Endothelial cell of umbilical vein (primary cell): ENCODE data around the gene ATRNL1. TPM values are rescaled to one million over a fixed set of nuclear protein-coding genes. Genes with fewer than 3 reads are reported as not detected.
A peak's percentile ranks its signal among the peaks of the same experiment; 100 is the strongest.

ENCODE experiments used
- BruUV-seq: library from RNA; stranded (reverse); fragments of 400-500 nt; replicated peaks from 2 replicates; lab custom pipeline; 2021; lab: Mats Ljungman, UMichigan
- CTCF ChIA-PET: fragments of 300-600, 350-600 bp; sonication (Branson Sonifier 250); formaldehyde crosslinking; loops from one replicate; lab custom pipeline; 2021; ENCODE audit warnings: antibody characterized with exemption, inconsistent platforms; lab: Charles Lee
- POLR2A ChIA-PET: fragments of 300-600, 350-600 bp; sonication (Branson Sonifier 250); formaldehyde crosslinking; loops from one replicate; lab custom pipeline; 2021; ENCODE audit warnings: antibody characterized with exemption, inconsistent platforms; lab: Charles Lee
- DNase-seq: peaks from one replicate; pipeline ENCODE4 v3.0.0-alpha.2; 2011; ENCODE audit warnings: low read depth, low spot score
- FAIRE-seq: peaks from 2 replicates; lab custom pipeline; 2011; peaks lifted over from hg19 to GRCh38; lab: Jason Lieb, UNC
- H2AFZ ChIP-seq: 2 replicates; pipeline ENCODE4 v1.6.0; 2012; ENCODE audit warnings: low read depth, low read length, control low read depth, inconsistent platforms
- H3K27ac ChIP-seq: 2 replicates; pipeline ENCODE4 v1.5.1; 2011; ENCODE audit warnings: low read depth, mild to moderate bottlenecking, control low read depth, low read length, moderate library complexity; ENCODE audit not compliant: insufficient read depth
- H3K27me3 ChIP-seq, 2 experiments: 2 replicates each; pipeline versions ENCODE4 v1.6.0 to v1.6.1; 2011; ENCODE audit warnings: low read length in 2 of 2, mixed read lengths in 1 of 2; ENCODE audit not compliant: control insufficient read depth in 2 of 2, insufficient read depth in 2 of 2
- H3K36me3 ChIP-seq, 2 experiments: 2 replicates in 1 of 2; 3 replicates in 1 of 2; pipeline ENCODE4 v1.5.1; 2011; ENCODE audit warnings: low read length in 2 of 2, mild to moderate bottlenecking in 1 of 2, moderate library complexity in 1 of 2; ENCODE audit not compliant: control insufficient read depth in 2 of 2, insufficient read depth in 2 of 2; ENCODE audit errors: extremely low read depth in 1 of 2
- H3K4me1 ChIP-seq: 3 replicates; pipeline ENCODE4 v1.5.1; 2011; ENCODE audit warnings: mild to moderate bottlenecking, low read length; ENCODE audit not compliant: control insufficient read depth, insufficient read depth; ENCODE audit errors: extremely low read depth
- H3K4me2 ChIP-seq: 2 replicates; pipeline ENCODE4 v1.6.1; 2011; ENCODE audit warnings: low read length, control low read depth, mixed read lengths; ENCODE audit not compliant: insufficient read depth
- H3K4me3 ChIP-seq, 3 experiments: fragments of 200-600 bp in 1 of 3; sonication (generic), shearing (Covaris generic) in 1 of 3; replicated peaks in 1 of 3; 2 replicates each; pipeline ENCODE4 v1.5.1; 2011 to 2016; ENCODE audit warnings: control low read depth in 3 of 3, low read length in 3 of 3, mild to moderate bottlenecking in 2 of 3, inconsistent platforms in 1 of 3, low read depth in 1 of 3, moderate library complexity in 1 of 3; ENCODE audit not compliant: insufficient read depth in 1 of 3
- H3K79me2 ChIP-seq: 2 replicates; pipeline ENCODE4 v1.6.0; 2012; ENCODE audit warnings: low read length, inconsistent platforms; ENCODE audit not compliant: control insufficient read depth, insufficient read depth
- H3K9ac ChIP-seq: replicated peaks from 2 replicates; pipeline ENCODE3; 2011; ENCODE audit warnings: low read length, control low read depth; ENCODE audit not compliant: insufficient read depth; ENCODE audit errors: extremely low read depth
- H3K9me1 ChIP-seq: replicated peaks from 3 replicates; pipeline ENCODE4 v1.6.0; 2011; ENCODE audit warnings: mild to moderate bottlenecking, low read length; ENCODE audit not compliant: control insufficient read depth, insufficient read depth; ENCODE audit errors: extremely low read depth
- H3K9me3 ChIP-seq: replicated peaks from 2 replicates; pipeline ENCODE4 v1.5.1; 2012; ENCODE audit warnings: low read length, inconsistent platforms; ENCODE audit not compliant: control insufficient read depth, insufficient read depth
- H4K20me1 ChIP-seq: replicated peaks from 2 replicates; pipeline ENCODE3; 2011; ENCODE audit warnings: mild to moderate bottlenecking, low read length; ENCODE audit not compliant: control insufficient read depth, insufficient read depth; ENCODE audit errors: extremely low read depth
- EZH2 ChIP-seq: IDR thresholded peaks from 2 replicates; pipeline ENCODE4 v1.6.1; 2012; ENCODE audit warnings: borderline replicate concordance, low read depth, mild to moderate bottlenecking, moderate library complexity, low read length, inconsistent platforms; ENCODE audit not compliant: severe bottlenecking
- FOS ChIP-seq: IDR thresholded peaks from 2 replicates; pipeline ENCODE4 v1.6.1; 2011; ENCODE audit warnings: mild to moderate bottlenecking, low read length, moderate library complexity, borderline replicate concordance; ENCODE audit not compliant: insufficient read depth
- GATA2 ChIP-seq: IDR thresholded peaks from 2 replicates; pipeline ENCODE4 v1.7.0; 2011; ENCODE audit warnings: low read depth, mild to moderate bottlenecking, moderate library complexity, mixed read lengths, low read length; ENCODE audit not compliant: insufficient read length, insufficient read depth
- JUN ChIP-seq: IDR thresholded peaks from 2 replicates; pipeline ENCODE4 v1.6.1; 2011; ENCODE audit warnings: borderline replicate concordance, low read depth; ENCODE audit not compliant: insufficient read length, insufficient read depth
- MAX ChIP-seq: IDR thresholded peaks from 2 replicates; pipeline ENCODE4 v1.6.1; 2011; ENCODE audit not compliant: insufficient read depth, insufficient read length
- MYC ChIP-seq: IDR thresholded peaks from one replicate; pipeline ENCODE4 v1.6.1; 2011; ENCODE audit warnings: mild to moderate bottlenecking, low read depth, low read length
- POLR2A ChIP-seq: IDR thresholded peaks from 2 replicates; pipeline ENCODE4 v1.6.1; 2012; ENCODE audit warnings: low read depth, mild to moderate bottlenecking, control low read depth, low read length
- POLR2AphosphoS5 ChIP-seq: IDR thresholded peaks from 2 replicates; pipeline ENCODE4 v1.6.1; 2012; ENCODE audit warnings: low read depth, mild to moderate bottlenecking, control low read depth, low read length, moderate library complexity; ENCODE audit not compliant: insufficient read depth
- dilution Hi-C: fragments of 300-500 bp; cut with MboI; formaldehyde crosslinking; loops from one replicate; pipeline ENCODE4 v1.15.0; 2019; ENCODE audit warnings: low sequenced_read_pairs; ENCODE audit not compliant: extremely low pct_ligation_motif_present
- intact Hi-C: fragments of 100-400 bp; cut with micrococcal nuclease; formaldehyde crosslinking; loops from one replicate; pipeline ENCODE4 v1.10.0; 2022
- polyA plus RNA-seq, 4 experiments: library from polyadenylated mRNA; depleted of rRNA in 3 of 4; stranded (reverse) in 3 of 4; unstranded in 1 of 4; fragments of >200 nt; gene quantifications; 2 replicates each; pipeline versions ENCODE4 v1.2.1 to v1.2.3, GENCODE V29; 2011 to 2012; ENCODE audit warnings: missing spikeins in 1 of 4
- total RNA-seq: library from RNA; stranded (reverse); gene quantifications from 2 replicates; pipeline ENCODE4 v1.2.3, GENCODE V29; 2021
- TF ChIP-seq, protein P1 (sequence below), 2 donors: IDR thresholded peaks; 1 replicate in 1 of 2; 2 replicates in 1 of 2; pipeline ENCODE4 v1.5.1; 2011; ENCODE audit warnings: low read length in 2 of 2, mild to moderate bottlenecking in 2 of 2, moderate library complexity in 2 of 2, control low read depth in 1 of 2, inconsistent platforms in 1 of 2, low read depth in 1 of 2; ENCODE audit not compliant: insufficient read depth in 1 of 2; ENCODE audit errors: extremely low read depth in 1 of 2

Gene ATRNL1
- total and polyA plus RNA-seq, 2 donors (not counting 3 experiments of a cell fraction or from before 2014, with no cell fraction given), result not detected

DNA sequence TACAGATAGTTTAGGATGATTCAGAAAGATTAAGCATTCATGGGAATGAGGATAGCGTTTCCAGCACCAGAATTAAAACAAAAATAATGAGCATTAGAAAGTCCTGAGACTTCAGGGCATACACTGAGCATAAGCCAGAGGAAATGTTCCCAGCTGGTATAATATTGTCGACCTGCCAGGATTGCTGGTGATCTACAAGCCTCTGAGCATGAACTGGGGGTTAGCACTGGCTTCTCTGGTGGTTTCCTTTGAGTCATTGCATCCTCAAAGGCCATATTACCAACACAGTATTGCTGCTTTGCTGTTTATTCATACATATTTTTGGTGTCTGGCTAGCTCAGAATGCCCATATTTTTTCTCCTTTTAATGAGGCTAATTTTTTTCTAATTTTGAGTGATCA is 10.7 kb upstream of the ATRNL1 start:
- no peaks in the 10 kb centered on the region for H3K36me3 ChIP-seq
- CTCF ChIA-PET, result no interaction called here
- no TSS peak for BruUV-seq
- no peak overlapping the region for H3K4me3 ChIP-seq
- H4K20me1 ChIP-seq, result no peaks in the 10 kb centered on the region
- H3K4me2 ChIP-seq, result no peak overlapping the region
- H3K27ac ChIP-seq, result no peak overlapping the region
- no peaks in the 10 kb centered on the region for H3K79me2 ChIP-seq
- no peak overlapping the region for H2AFZ ChIP-seq
- POLR2A ChIA-PET, result no interaction called here
- DNase-seq, result peak; percentile 24
- H3K9me3 ChIP-seq, result no peaks in the 10 kb centered on the region
- TF ChIP-seq POLR2AphosphoS5 (no peak), MYC (no peak)
- TF ChIP-seq, protein P1, sequence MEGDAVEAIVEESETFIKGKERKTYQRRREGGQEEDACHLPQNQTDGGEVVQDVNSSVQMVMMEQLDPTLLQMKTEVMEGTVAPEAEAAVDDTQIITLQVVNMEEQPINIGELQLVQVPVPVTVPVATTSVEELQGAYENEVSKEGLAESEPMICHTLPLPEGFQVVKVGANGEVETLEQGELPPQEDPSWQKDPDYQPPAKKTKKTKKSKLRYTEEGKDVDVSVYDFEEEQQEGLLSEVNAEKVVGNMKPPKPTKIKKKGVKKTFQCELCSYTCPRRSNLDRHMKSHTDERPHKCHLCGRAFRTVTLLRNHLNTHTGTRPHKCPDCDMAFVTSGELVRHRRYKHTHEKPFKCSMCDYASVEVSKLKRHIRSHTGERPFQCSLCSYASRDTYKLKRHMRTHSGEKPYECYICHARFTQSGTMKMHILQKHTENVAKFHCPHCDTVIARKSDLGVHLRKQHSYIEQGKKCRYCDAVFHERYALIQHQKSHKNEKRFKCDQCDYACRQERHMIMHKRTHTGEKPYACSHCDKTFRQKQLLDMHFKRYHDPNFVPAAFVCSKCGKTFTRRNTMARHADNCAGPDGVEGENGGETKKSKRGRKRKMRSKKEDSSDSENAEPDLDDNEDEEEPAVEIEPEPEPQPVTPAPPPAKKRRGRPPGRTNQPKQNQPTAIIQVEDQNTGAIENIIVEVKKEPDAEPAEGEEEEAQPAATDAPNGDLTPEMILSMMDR (IDR thresholded peaks at IDR 0.05; ENCODE audit: extremely low read depth in 1 of 2, insufficient read depth in 1 of 2, low read depth in 1 of 2, low read length in 2 of 2), result no peak
- H3K27me3 ChIP-seq, result peaks cover 0 to 3% of the 10 kb centered on the region in 2 experiments
- dilution Hi-C loops, result no loop called here
- peak; percentile 21 for FAIRE-seq
- no peaks in the 10 kb centered on the region for H3K9me1 ChIP-seq
- intact Hi-C loops, result no loop called here
- H3K4me1 ChIP-seq, result no peaks in the 10 kb centered on the region
- H3K9ac ChIP-seq, result no peak overlapping the region

DNA sequence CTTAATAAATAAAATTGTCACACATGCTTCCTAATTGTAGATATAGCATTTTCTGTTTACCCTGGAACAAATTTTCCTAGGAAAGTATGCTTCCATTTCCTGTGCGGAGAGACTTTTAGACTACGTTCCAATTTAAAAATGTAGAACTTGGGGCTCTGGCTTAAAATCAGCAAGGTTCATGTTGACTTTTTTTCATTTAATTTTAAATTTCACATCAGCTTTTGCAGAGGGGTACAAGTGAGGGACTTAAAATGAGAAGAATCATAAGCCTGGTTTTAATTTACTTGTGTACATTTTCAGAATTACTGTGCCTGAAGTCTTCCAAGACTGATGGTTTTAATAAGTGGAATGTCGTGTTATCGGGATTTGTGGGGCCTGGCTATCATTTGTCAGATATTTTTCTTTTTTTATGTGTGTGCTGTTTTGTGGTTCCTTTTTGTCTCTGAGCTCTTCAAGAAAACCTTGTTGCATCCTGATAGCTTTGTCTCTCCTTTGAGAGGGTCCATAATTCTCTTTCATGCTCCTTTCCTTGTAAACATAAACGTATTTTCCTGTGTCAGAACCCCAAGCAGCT is 8.8 kb upstream of the ATRNL1 start:
- POLR2A ChIA-PET, result no interaction called here
- intact Hi-C loops, result no loop called here
- no TSS peak for BruUV-seq

More for the DNA sequence above, 8.8 kb upstream of the ATRNL1 start:
- Histone ChIP-seq H3K27me3 (peaks cover 2 to 13% of the 10 kb centered on the region in 2 experiments), H3K9ac (no peak overlapping the region), H3K4me2 (no peak overlapping the region), H3K9me1 (no peaks in the 10 kb centered on the region), H3K27ac (no peak overlapping the region), H4K20me1 (no peaks in the 10 kb centered on the region), H2AFZ (no peak overlapping the region), H3K36me3 (no peaks in the 10 kb centered on the region), H3K4me3 (no peak overlapping the region), H3K9me3 (no peaks in the 10 kb centered on the region), H3K4me1 (no peaks in the 10 kb centered on the region), H3K79me2 (no peaks in the 10 kb centered on the region)
- DNase-seq (no peak), FAIRE-seq (no peak)
- dilution Hi-C loops, result no loop called here
- CTCF ChIA-PET, result no interaction called here
- TF ChIP-seq POLR2A, result no peak
- TF ChIP-seq FOS, result no peak
- no peak for TF ChIP-seq JUN
- TF ChIP-seq MAX, result no peak
- no peak for TF ChIP-seq EZH2
- no peak for TF ChIP-seq MYC
- TF ChIP-seq GATA2, result no peak
- no peak for TF ChIP-seq POLR2AphosphoS5
- TF ChIP-seq, protein P1 (IDR thresholded peaks at IDR 0.05; ENCODE audit: extremely low read depth in 1 of 2, insufficient read depth in 1 of 2, low read depth in 1 of 2, low read length in 2 of 2), result no peak
